UCSD-AML1 (cell line): ENCODE data around the gene ANKFY1.

ENCODE experiments used
- DNase-seq: peaks from one replicate; lab custom pipeline; 2025; ENCODE audit not compliant: unreplicated experiment; lab: John Stamatoyannopoulos, UW

ANKFY1 gene

GRCh38 chr17:4127555-4127954 lies 136.2 kb downstream of the ANKFY1 start:
- no peak for DNase-seq

- DNase-seq: no peak
Observed at GRCh38 chr17:4125552-4125951, 138.2 kb downstream of the ANKFY1 start.

- DNase-seq: no peak
Observed at GRCh38 chr17:4124999-4125398, 138.8 kb downstream of the ANKFY1 start.

- DNase-seq: no peak
Observed at GRCh38 chr17:4120332-4120731, 143.4 kb downstream of the ANKFY1 start.

GRCh38 chr17:4119299-4119698 lies 144.5 kb downstream of the ANKFY1 start:
- DNase-seq: no peak

GRCh38 chr17:4118015-4118743 lies 145.6 kb downstream of the ANKFY1 start:
- no peak for DNase-seq

GRCh38 chr17:4116516-4116915 lies 147.3 kb downstream of the ANKFY1 start:
- no peak for DNase-seq
